Esophagus muscularis mucosa (tissue), 4 donors: ENCODE measurements around the gene PCSK6. TPM values are rescaled to one million over a fixed set of nuclear protein-coding genes. Genes with fewer than 3 reads are reported as not detected.
"Not testable (repeated sequence)": the region's sequence is repeated elsewhere in the genome, so short reads cannot be mapped to it uniquely, and the experiment has no call there.

Source experiments
- DNase-seq: peaks from one replicate; pipeline ENCODE4 v3.0.0-alpha.2; 2017; ENCODE audit errors: extremely low spot score
- H3K27ac ChIP-seq, 4 donors: fragments of 200-600 bp; sonication (generic); replicated peaks in 1 of 4; 1 replicate in 3 of 4; 2 replicates in 1 of 4; pipeline ENCODE4 v1.5.1; 2016 to 2019; ENCODE audit warnings: mild to moderate bottlenecking in 1 of 4
- H3K27me3 ChIP-seq, 4 donors: fragments of 200-600 bp; sonication (generic); one replicate each; pipeline versions ENCODE4 v1.5.1 to v1.6.0; 2016 to 2019
- H3K36me3 ChIP-seq, 4 donors: fragments of 200-600 bp; sonication (generic); one replicate each; pipeline ENCODE4 v1.5.1; 2016 to 2019
- H3K4me1 ChIP-seq, 4 donors: fragments of 200-600 bp; sonication (generic); one replicate each; pipeline ENCODE4 v1.5.1; 2016 to 2019
- H3K4me3 ChIP-seq, 4 donors: fragments of 200-600 bp; sonication (generic); 1 replicate in 2 of 4; 2 replicates in 2 of 4; pipeline ENCODE4 v1.5.1; 2016 to 2019; ENCODE audit warnings: mild to moderate bottlenecking in 4 of 4, moderate library complexity in 1 of 4
- H3K9me3 ChIP-seq, 4 donors: fragments of 200-600 bp; sonication (generic); 1 replicate in 3 of 4; 2 replicates in 1 of 4; pipeline ENCODE4 v1.5.1; 2016 to 2019
- CTCF ChIP-seq, 3 experiments: fragments of 200-600 bp in 2 of 3; fragments of 450-650 bp in 1 of 3; sonication (generic) in 2 of 3; IDR thresholded peaks; one replicate each; pipeline ENCODE4 v1.5.1; 2017 to 2019; ENCODE audit warnings: antibody characterized with exemption in 3 of 3, mild to moderate bottlenecking in 2 of 3, moderate library complexity in 1 of 3
- EP300 ChIP-seq: sonication (generic); formaldehyde crosslinking; IDR thresholded peaks from one replicate; pipeline ENCODE4 v1.6.1; 2017; ENCODE audit warnings: antibody characterized with exemption
- POLR2A ChIP-seq: fragments of 450-650 bp; IDR thresholded peaks from one replicate; pipeline ENCODE4 v1.6.1; 2017; ENCODE audit warnings: antibody characterized with exemption, moderate library complexity, mild to moderate bottlenecking, low read depth
- POLR2AphosphoS5 ChIP-seq, 2 donors: sonication (generic); formaldehyde crosslinking; IDR thresholded peaks; one replicate each; pipeline ENCODE4 v1.6.1; 2017; ENCODE audit warnings: antibody characterized with exemption in 2 of 2
- WGBS: methylation state at CpG from one replicate; pipeline ENCODE4 v1.1.5; 2018; 5-methylcytosine and 5-hydroxymethylcytosine counted together
- intact Hi-C: fragments of 100-400 bp; cut with DNase I; formaldehyde crosslinking; loops from one replicate; pipeline ENCODE4 v1.15.1; 2023
- total RNA-seq, 4 donors: library from RNA; depleted of rRNA; stranded (reverse); fragments of >200 nt; gene quantifications; one replicate each; pipeline versions ENCODE4 v1.1.0 to v1.2.1, GENCODE V29; 2016

Gene PCSK6
- total RNA-seq, 4 donors from 2014 or later: 13.6 to 24.1 (median 15.3) TPM

- TF ChIP-seq EP300 (no peak), POLR2AphosphoS5 (IDR thresholded peaks at IDR 0.05) (no peak), POLR2A (no peak), CTCF (IDR thresholded peaks at IDR 0.05) (no peak)
- H3K27me3 ChIP-seq: no peaks in the 10 kb centered on the region
- H3K36me3 ChIP-seq: peaks cover 0 to 5% (median 0%) of the 10 kb centered on the region in 4 donors
- DNase-seq: no peak
- H3K27ac ChIP-seq: no peak overlapping the region
- intact Hi-C loops: no loop called here
- 86% methylated on average over 4 of the region's 4 CpGs for WGBS
- no peak overlapping the region for H3K4me3 ChIP-seq
- no peaks in the 10 kb centered on the region for H3K4me1 ChIP-seq
- peaks cover 0 to 11% (median 8%) of the 10 kb centered on the region in 4 donors for H3K9me3 ChIP-seq
These were observed 69.3 kb downstream of the PCSK6 start for GRCh38 chr15:101420232-101420631.

DNA sequence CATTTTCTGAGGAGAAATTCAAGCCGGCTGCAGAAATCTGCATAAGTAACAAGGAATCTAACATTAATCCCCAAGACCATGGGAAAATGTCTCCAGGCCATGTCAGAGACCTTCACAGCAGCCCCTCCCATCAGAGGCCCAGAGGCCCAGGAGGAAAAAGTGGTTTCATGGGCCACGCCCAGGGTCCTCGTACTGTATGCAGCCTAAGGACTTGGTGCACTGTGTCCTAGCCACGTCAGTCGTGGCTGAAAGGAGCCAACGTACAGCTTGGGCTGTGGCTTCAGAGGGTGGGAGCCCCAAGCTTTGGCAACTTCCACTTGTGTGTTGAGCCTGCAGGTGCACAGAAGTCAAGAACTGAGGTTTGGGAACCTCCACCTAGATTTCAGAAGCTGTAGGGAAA lies 73.0 kb downstream of the PCSK6 start:
- intact Hi-C loops: not testable (repeated sequence)

DNA sequence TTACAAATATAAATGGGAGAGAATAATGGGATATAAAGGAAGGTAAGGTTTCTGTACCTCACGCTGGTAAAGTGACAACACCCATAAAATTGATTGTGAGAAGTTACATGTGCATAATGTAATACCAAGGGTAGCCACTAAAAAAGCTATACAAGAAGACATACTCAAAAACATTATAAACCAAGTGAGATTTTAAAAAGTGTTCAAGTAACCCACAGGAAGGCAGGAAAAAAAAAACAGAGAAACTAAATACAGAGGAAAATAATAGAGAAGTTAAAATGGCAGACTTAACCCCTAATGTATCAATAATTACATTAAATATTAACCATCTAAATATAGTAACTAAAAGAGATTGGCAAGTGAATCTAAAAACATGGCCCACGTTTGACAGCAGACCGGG lies 76.3 kb downstream of the PCSK6 start:
- 74% methylated on average over 3 of the region's 3 CpGs for WGBS
- Histone ChIP-seq H3K27me3 (no peaks in the 10 kb centered on the region), H3K9me3 (no peaks in the 10 kb centered on the region), H3K36me3 (no peaks in the 10 kb centered on the region), H3K4me1 (no peaks in the 10 kb centered on the region), H3K27ac (no peak overlapping the region), H3K4me3 (no peak overlapping the region)
- DNase-seq: no peak
- TF ChIP-seq CTCF (IDR thresholded peaks at IDR 0.05) (no peak), POLR2A (no peak), EP300 (no peak), POLR2AphosphoS5 (IDR thresholded peaks at IDR 0.05) (no peak)
- intact Hi-C loops: no loop called here

More for the DNA sequence above, 73.0 kb downstream of the PCSK6 start:
- H3K27ac ChIP-seq, H3K9me3 ChIP-seq, DNase-seq, H3K4me1 ChIP-seq, H3K27me3 ChIP-seq, H3K36me3 ChIP-seq, H3K4me3 ChIP-seq: not testable (repeated sequence)
- 81% methylated on average over 6 of the region's 6 CpGs for WGBS

DNA sequence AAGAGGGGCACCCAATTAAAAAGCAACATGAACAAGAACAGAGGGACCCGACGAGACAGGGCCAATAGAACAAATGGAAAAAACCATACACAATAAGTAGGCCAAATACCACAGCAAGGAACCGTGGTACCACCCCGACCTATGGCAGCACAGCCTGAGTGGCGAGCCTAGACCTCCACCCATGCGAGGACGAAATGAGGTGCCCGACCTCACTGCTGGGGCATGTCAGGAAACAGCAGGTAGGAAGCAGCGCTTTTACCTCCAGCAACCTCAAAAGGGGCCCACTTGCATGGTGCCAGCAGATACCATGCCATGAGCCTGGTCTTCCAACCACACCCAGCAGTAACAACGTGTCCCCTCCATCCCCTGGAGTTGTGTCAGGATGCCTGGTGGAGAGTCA lies 77.9 kb downstream of the PCSK6 start:
- H3K4me3 ChIP-seq: no peak overlapping the region
- H3K27ac ChIP-seq: no peak overlapping the region
- no peaks in the 10 kb centered on the region for H3K4me1 ChIP-seq
- no peaks in the 10 kb centered on the region for H3K9me3 ChIP-seq
- DNase-seq: no peak
- H3K27me3 ChIP-seq: no peaks in the 10 kb centered on the region
- intact Hi-C loops: no loop called here
- no peak for TF ChIP-seq POLR2A
- TF ChIP-seq EP300: no peak
- TF ChIP-seq POLR2AphosphoS5 (IDR thresholded peaks at IDR 0.05): no peak
- TF ChIP-seq CTCF (IDR thresholded peaks at IDR 0.05): no peak
- H3K36me3 ChIP-seq: no peaks in the 10 kb centered on the region
- 95% methylated on average over 9 of the region's 10 CpGs for WGBS

DNA sequence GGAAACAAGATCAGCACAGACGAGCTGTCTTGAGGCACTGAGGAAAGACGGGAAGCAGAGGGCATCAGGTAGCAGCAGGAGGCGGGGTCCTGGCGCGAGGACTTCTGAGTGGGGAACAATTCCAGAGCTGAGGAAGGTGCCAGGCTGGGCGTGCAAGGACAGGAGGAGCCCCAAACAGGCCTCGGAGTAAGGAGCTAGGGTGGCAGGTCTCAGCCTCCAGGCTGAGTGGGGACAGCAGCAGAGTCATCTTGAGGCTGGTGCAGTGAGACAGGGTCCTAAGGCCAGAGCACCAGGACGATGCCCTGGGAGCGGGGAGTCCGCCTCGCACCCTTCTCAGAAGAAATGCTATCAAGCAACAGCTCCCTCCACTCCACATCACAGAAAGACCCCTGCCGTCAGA lies 78.4 kb downstream of the PCSK6 start:
- no peak for DNase-seq
- no peaks in the 10 kb centered on the region for H3K27me3 ChIP-seq
- TF ChIP-seq POLR2A: no peak
- no peak for TF ChIP-seq POLR2AphosphoS5 (IDR thresholded peaks at IDR 0.05)
- no peak for TF ChIP-seq EP300
- TF ChIP-seq CTCF (IDR thresholded peaks at IDR 0.05): no peak
- intact Hi-C loops: no loop called here
- H3K36me3 ChIP-seq: no peaks in the 10 kb centered on the region
- H3K4me3 ChIP-seq: no peak overlapping the region
- 92% methylated on average over 12 of the region's 12 CpGs for WGBS
- H3K9me3 ChIP-seq: no peaks in the 10 kb centered on the region
- no peak overlapping the region for H3K27ac ChIP-seq
- H3K4me1 ChIP-seq: no peaks in the 10 kb centered on the region
